LNCAP (cell line): ENCODE measurements around the gene SLC5A12.

Experiments
- CTCF ChIP-seq: fragments of 450-650 bp; IDR thresholded peaks from 2 replicates; pipeline ENCODE4 v1.5.1; 2017; ENCODE audit warnings: mild to moderate bottlenecking

SLC5A12 gene

DNA sequence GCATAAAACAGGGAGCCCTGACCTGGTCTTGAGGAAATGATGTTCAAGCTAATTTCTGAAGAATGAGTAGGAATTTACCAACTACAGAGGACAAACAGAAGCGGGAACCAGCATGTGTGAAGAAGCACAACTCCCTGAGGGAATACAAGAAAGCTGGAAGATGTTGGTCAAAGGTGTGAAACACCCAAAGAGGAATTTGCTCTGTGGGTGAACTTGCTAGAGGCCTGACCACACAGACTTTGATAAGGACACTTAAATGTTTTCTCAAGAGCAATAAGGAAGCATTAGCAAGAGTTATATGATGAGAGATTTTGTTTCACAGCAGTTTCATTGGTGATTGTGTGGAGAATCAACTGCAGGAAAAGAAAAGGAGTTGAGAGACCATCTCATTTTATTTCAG, 17.6 kb downstream of the SLC5A12 start:
- TF ChIP-seq CTCF: no peak

- TF ChIP-seq CTCF: no peak
Measured at GRCh38 chr11:26703411-26704191, 18.3 kb downstream of the SLC5A12 start.

DNA sequence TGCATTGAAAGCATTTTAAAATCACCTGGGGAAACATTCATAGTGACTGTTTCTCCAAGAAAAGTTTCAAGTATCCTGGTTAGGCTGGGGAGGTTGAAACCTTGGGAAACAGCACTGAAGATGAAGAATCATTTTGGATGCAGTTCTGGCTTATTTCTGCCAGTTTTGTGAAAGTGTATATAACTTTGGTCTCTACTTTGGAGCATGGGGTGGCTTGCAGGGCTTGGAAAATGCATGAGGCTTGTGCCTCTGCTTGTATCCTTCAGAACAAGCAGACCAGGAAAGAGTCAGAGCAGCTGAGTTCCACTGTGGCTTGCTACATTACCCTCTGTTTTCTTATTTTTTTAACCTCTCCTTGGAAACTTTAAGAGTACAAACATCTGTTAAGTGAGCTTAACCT, 19.5 kb downstream of the SLC5A12 start:
- TF ChIP-seq CTCF: no peak

GRCh38 chr11:26700574-26701235, 21.2 kb downstream of the SLC5A12 start:
- no peak for TF ChIP-seq CTCF

- no peak for TF ChIP-seq CTCF
Measured at GRCh38 chr11:26698224-26698623, 23.6 kb downstream of the SLC5A12 start.

GRCh38 chr11:26696330-26696729, 25.5 kb downstream of the SLC5A12 start:
- no peak for TF ChIP-seq CTCF

GRCh38 chr11:26688701-26689100, 33.2 kb downstream of the SLC5A12 start:
- TF ChIP-seq CTCF: no peak
